Amniotic stem cell (primary cell): ENCODE measurements around the gene TPI1.
"Not testable (repeated sequence)": the region's sequence is repeated elsewhere in the genome, so short reads cannot be mapped to it uniquely, and the experiment has no call there.

Experiments used
- DNase-seq: peaks from one replicate; lab custom pipeline; 2025; lab: John Stamatoyannopoulos, UW

TPI1 gene

GRCh38 chr12:6847676-6848075 is 19.7 kb upstream of the TPI1 start:
- no peak for DNase-seq

- no peak for DNase-seq
Measured at GRCh38 chr12:6849427-6849826, 17.9 kb upstream of the TPI1 start.

- DNase-seq, result no peak
Measured at GRCh38 chr12:6849976-6850560, 17.3 kb upstream of the TPI1 start.

GRCh38 chr12:6850796-6851152 is 16.6 kb upstream of the TPI1 start:
- DNase-seq, result no peak

GRCh38 chr12:6851153-6851920 is 16.0 kb upstream of the TPI1 start, which contains the start of gene CDCA3:
Gene CDCA3, minus strand, starts transcription at chr12:6851286. Its CDS starts 334 bp downstream, at chr12:6850952.
- DNase-seq, result peak; percentile 94

- peak; percentile 98 for DNase-seq
Measured at GRCh38 chr12:6851921-6852650, 15.2 kb upstream of the TPI1 start, which contains the start of gene USP5. Gene USP5, plus strand, starts transcription at chr12:6852150. Its CDS starts 30 bp downstream, at chr12:6852180.

- DNase-seq, result no peak
Measured at GRCh38 chr12:6852651-6853354, 14.5 kb upstream of the TPI1 start.

- DNase-seq, result no peak
Measured at GRCh38 chr12:6853626-6854025, 13.7 kb upstream of the TPI1 start.

GRCh38 chr12:6854036-6854435 is 13.3 kb upstream of the TPI1 start:
- DNase-seq, result no peak

GRCh38 chr12:6855322-6855721 is 12.0 kb upstream of the TPI1 start:
- DNase-seq, result no peak

- DNase-seq, result no peak
Measured at GRCh38 chr12:6858799-6859198, 8.5 kb upstream of the TPI1 start.

- no peak for DNase-seq
Measured at GRCh38 chr12:6860116-6860515, 7.2 kb upstream of the TPI1 start.

GRCh38 chr12:6860942-6861341 is 6.4 kb upstream of the TPI1 start:
- no peak for DNase-seq

- no peak for DNase-seq
Measured at GRCh38 chr12:6861391-6861790, 5.9 kb upstream of the TPI1 start.

GRCh38 chr12:6863033-6863432 is 4.3 kb upstream of the TPI1 start:
- no peak for DNase-seq

GRCh38 chr12:6863586-6864321 is 3.6 kb upstream of the TPI1 start:
- DNase-seq, result no peak

GRCh38 chr12:6865307-6865706 is 2.0 kb upstream of the TPI1 start:
- not testable (repeated sequence) for DNase-seq

GRCh38 chr12:6866163-6866919 is 990 bp upstream of the TPI1 start:
- no peak for DNase-seq

GRCh38 chr12:6866920-6867412 is 365 bp upstream of the TPI1 start:
- no peak for DNase-seq

- no peak for DNase-seq
Measured at GRCh38 chr12:6868211-6869048, 1.1 kb downstream of the TPI1 start.
